Panc1 (cell line): ENCODE data around the gene PALB2.

Source experiments
- CTCF ChIP-seq: fragments of 450-650 bp; IDR thresholded peaks from 2 replicates; pipeline ENCODE4 v1.5.1; 2017; ENCODE audit warnings: mild to moderate bottlenecking
- REST ChIP-seq, 2 experiments: IDR thresholded peaks; 2 replicates each; pipeline ENCODE4 v1.6.1; 2011 to 2012; ENCODE audit warnings: low read depth in 2 of 2, control low read depth in 1 of 2, low read length in 1 of 2, mild to moderate bottlenecking in 1 of 2, moderate library complexity in 1 of 2; ENCODE audit not compliant: insufficient read depth in 1 of 2

- no peak for TF ChIP-seq REST (IDR thresholded peaks at IDR 0.05; ENCODE audit: insufficient read depth in 1 of 2, low read depth in 2 of 2, low read length in 1 of 2)
- TF ChIP-seq CTCF = no peak
These were observed 45.7 kb downstream of the PALB2 start for GRCh38 chr16:23595246-23595950.
